ENCODE measurements around the gene ANKRD11.

The ANKRD11 gene

GRCh38 chr16:89450537-89450936 is 39.8 kb downstream of the ANKRD11 start:
- 100% methylated on average over 1 of the region's 5 CpGs for WGBS (ENCODE audit: extremely low coverage, insufficient coverage, insufficient read length)
- H3K79me2 ChIP-seq (ENCODE audit: control insufficient read depth, insufficient read depth, low read length, poor library complexity): peaks cover 33% of the 10 kb centered on the region

DNA sequence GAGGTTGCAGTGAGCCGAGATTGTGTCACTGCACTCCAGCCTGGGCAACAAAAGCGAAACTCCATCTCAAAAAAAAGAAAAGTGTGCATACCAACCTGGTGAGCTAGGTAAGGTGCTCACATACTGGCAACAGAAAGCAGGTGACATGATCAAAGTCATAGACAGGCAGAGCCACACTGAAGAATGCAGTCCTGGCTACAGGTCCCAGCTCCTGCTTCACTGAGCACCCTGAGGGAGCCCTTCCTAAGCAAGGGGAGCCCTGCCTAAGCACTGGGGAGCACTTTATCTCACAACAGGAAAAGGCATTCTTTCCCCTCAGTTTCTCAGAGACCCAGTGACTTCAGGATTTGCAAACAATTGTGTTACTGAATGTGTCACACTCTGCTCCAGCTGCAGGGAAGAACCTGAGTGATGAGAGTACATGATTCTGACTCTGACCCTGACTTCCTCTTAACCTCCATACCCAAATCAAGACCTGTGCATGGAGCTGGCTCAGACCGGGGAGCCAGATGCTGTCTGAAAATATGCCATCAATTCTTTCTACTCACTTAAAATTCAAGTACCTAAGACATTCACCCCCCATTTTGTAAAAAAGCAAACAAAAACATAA is 40.5 kb downstream of the ANKRD11 start:
- WGBS (ENCODE audit: extremely low coverage, insufficient coverage, insufficient read length): no CpG with 5 or more reads among the region's 3 CpGs
- no peaks in the 10 kb centered on the region for H3K79me1 ChIP-seq (ENCODE audit: low read length)
- no peak overlapping the region for H3K14ac ChIP-seq (ENCODE audit: low read length)
- no peak overlapping the region for H3K4me3 ChIP-seq (ENCODE audit: low read depth, low read length)
- no peaks in the 10 kb centered on the region for H3K27me3 ChIP-seq (ENCODE audit: insufficient read depth, low read length)
- no peaks in the 10 kb centered on the region for H3K36me3 ChIP-seq (ENCODE audit: control insufficient read depth in 1 of 2, insufficient read depth in 2 of 2, low read length in 2 of 2)
- no peak overlapping the region for H3K23ac ChIP-seq (ENCODE audit: low read length)
- H3K79me2 ChIP-seq (ENCODE audit: control insufficient read depth, insufficient read depth, low read length, poor library complexity): peaks cover 38% of the 10 kb centered on the region
- no peak overlapping the region for H4K91ac ChIP-seq (ENCODE audit: low read depth, low read length)
- no peak overlapping the region for H3K9ac ChIP-seq (ENCODE audit: low read length)
- no peak overlapping the region for H3K18ac ChIP-seq (ENCODE audit: low read length)
- no peak overlapping the region for H4K12ac ChIP-seq (ENCODE audit: low read depth, low read length)
- no peak overlapping the region for H3K27ac ChIP-seq (ENCODE audit: low read depth, low read length)
- no peak overlapping the region for H2BK5ac ChIP-seq (ENCODE audit: low read depth, low read length, poor library complexity)
- H2AK5ac ChIP-seq (ENCODE audit: low read length): no peak overlapping the region
- H3K4ac ChIP-seq (ENCODE audit: low read depth, low read length): peak overlapping the region; percentile 94
- H3K4me2 ChIP-seq (ENCODE audit: low read length): no peak overlapping the region
- no peak overlapping the region for H2AFZ ChIP-seq (ENCODE audit: insufficient read depth, low read length, poor library complexity)
- H3K4me1 ChIP-seq (ENCODE audit: control insufficient read depth in 1 of 2, insufficient read depth in 2 of 2, low read length in 2 of 2): peaks cover 14 to 16% of the 10 kb centered on the region in 2 experiments
- no peak overlapping the region for H2BK12ac ChIP-seq (ENCODE audit: low read length)
- DNase-seq: peak; percentile 54 to 83
- no peak overlapping the region for H2BK120ac ChIP-seq (ENCODE audit: insufficient read depth, low read length, poor library complexity)
- no peak overlapping the region for H4K8ac ChIP-seq (ENCODE audit: low read depth, low read length)
- peaks cover 2% of the 10 kb centered on the region for H3K9me3 ChIP-seq (ENCODE audit: insufficient read depth, low read depth, low read length)

More at GRCh38 chr16:89450537-89450936, 39.8 kb downstream of the ANKRD11 start:
- no peak for DNase-seq
- Histone ChIP-seq H3K4me2 (ENCODE audit: low read length) (no peak overlapping the region), H3K23ac (ENCODE audit: low read length) (no peak overlapping the region), H2AK5ac (ENCODE audit: low read length) (no peak overlapping the region), H3K9ac (ENCODE audit: low read length) (no peak overlapping the region), H3K14ac (ENCODE audit: low read length) (no peak overlapping the region), H2BK5ac (ENCODE audit: low read depth, low read length, poor library complexity) (no peak overlapping the region), H4K91ac (ENCODE audit: low read depth, low read length) (no peak overlapping the region), H4K8ac (ENCODE audit: low read depth, low read length) (no peak overlapping the region), H2AFZ (ENCODE audit: insufficient read depth, low read length, poor library complexity) (no peak overlapping the region), H2BK12ac (ENCODE audit: low read length) (no peak overlapping the region), H3K9me3 (ENCODE audit: insufficient read depth, low read depth, low read length) (peaks cover 2% of the 10 kb centered on the region), H3K27me3 (ENCODE audit: insufficient read depth, low read length) (no peaks in the 10 kb centered on the region), H3K4ac (ENCODE audit: low read depth, low read length) (peak overlapping the region; percentile 55), H3K27ac (ENCODE audit: low read depth, low read length) (no peak overlapping the region), H4K12ac (ENCODE audit: low read depth, low read length) (no peak overlapping the region), H3K4me3 (ENCODE audit: low read depth, low read length) (no peak overlapping the region), H3K79me1 (ENCODE audit: low read length) (no peaks in the 10 kb centered on the region), H3K36me3 (ENCODE audit: control insufficient read depth in 1 of 2, insufficient read depth in 2 of 2, low read length in 2 of 2) (no peaks in the 10 kb centered on the region), H3K4me1 (ENCODE audit: control insufficient read depth in 1 of 2, insufficient read depth in 2 of 2, low read length in 2 of 2) (peaks cover 13 to 15% of the 10 kb centered on the region in 2 experiments), H3K18ac (ENCODE audit: low read length) (no peak overlapping the region), H2BK120ac (ENCODE audit: insufficient read depth, low read length, poor library complexity) (no peak overlapping the region)

DNA sequence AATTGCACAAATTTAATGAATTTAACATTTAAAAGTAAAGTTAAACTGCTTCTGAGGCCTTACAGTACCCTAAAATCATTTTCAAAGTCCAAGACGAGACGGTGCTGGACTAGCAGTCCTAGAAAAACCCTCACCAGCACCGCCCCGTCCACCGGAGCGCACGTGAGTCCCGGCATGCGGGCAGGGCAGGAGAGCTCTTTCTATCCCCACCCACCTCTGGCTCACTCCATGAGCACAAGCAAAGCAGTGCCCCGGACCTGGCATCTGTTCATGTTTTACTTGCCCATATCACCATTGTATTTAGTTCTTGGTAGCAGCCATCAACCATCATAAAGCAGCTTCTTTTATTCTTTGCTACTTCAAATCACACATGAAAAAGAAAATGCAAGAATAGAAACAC is 41.7 kb downstream of the ANKRD11 start:
- Histone ChIP-seq H3K23ac (ENCODE audit: low read length) (no peak overlapping the region), H4K8ac (ENCODE audit: low read depth, low read length) (no peak overlapping the region), H4K91ac (ENCODE audit: low read depth, low read length) (no peak overlapping the region), H3K4me2 (ENCODE audit: low read length) (no peak overlapping the region), H3K27me3 (ENCODE audit: insufficient read depth, low read length) (no peaks in the 10 kb centered on the region), H3K9me3 (ENCODE audit: insufficient read depth, low read depth, low read length) (peaks cover 2% of the 10 kb centered on the region), H3K79me2 (ENCODE audit: control insufficient read depth, insufficient read depth, low read length, poor library complexity) (peaks cover 34% of the 10 kb centered on the region), H2BK120ac (ENCODE audit: insufficient read depth, low read length, poor library complexity) (no peak overlapping the region), H2BK12ac (ENCODE audit: low read length) (no peak overlapping the region), H2BK5ac (ENCODE audit: low read depth, low read length, poor library complexity) (no peak overlapping the region), H3K14ac (ENCODE audit: low read length) (no peak overlapping the region), H3K9ac (ENCODE audit: low read length) (no peak overlapping the region), H3K18ac (ENCODE audit: low read length) (no peak overlapping the region), H3K4me1 (ENCODE audit: control insufficient read depth in 1 of 2, insufficient read depth in 2 of 2, low read length in 2 of 2) (peaks cover 11 to 14% of the 10 kb centered on the region in 2 experiments), H4K12ac (ENCODE audit: low read depth, low read length) (no peak overlapping the region), H3K4ac (ENCODE audit: low read depth, low read length) (peak overlapping the region; percentile 100), H2AK5ac (ENCODE audit: low read length) (no peak overlapping the region), H3K27ac (ENCODE audit: low read depth, low read length) (no peak overlapping the region), H2AFZ (ENCODE audit: insufficient read depth, low read length, poor library complexity) (no peak overlapping the region), H3K36me3 (ENCODE audit: control insufficient read depth in 1 of 2, insufficient read depth in 2 of 2, low read length in 2 of 2) (no peaks in the 10 kb centered on the region), H3K4me3 (ENCODE audit: low read depth, low read length) (no peak overlapping the region), H3K79me1 (ENCODE audit: low read length) (no peaks in the 10 kb centered on the region)
- no CpG with 5 or more reads among the region's 10 CpGs for WGBS (ENCODE audit: extremely low coverage, insufficient coverage, insufficient read length)
- DNase-seq: peak; percentile 75 to 81

DNA sequence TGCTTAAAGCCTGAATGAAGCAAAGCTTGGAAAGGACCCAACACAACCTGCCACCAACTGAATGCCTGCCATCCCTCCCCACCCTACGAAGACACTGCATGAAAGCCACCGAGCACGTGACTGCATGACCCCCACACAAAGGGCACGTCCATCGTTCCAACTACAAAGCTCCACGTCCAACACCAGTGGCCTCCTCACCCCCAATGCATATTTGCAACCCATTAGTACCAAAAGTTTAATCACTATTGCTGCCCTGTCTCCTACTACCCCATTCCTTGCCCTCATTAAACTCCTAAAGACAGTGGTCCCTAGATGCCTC is 43.4 kb downstream of the ANKRD11 start:
- H2BK5ac ChIP-seq (ENCODE audit: low read depth, low read length, poor library complexity): no peak overlapping the region
- no peak overlapping the region for H4K12ac ChIP-seq (ENCODE audit: low read depth, low read length)
- H3K4me3 ChIP-seq (ENCODE audit: low read depth, low read length): no peak overlapping the region
- H2AFZ ChIP-seq (ENCODE audit: insufficient read depth, low read length, poor library complexity): peak overlapping the region; percentile 15
- H3K79me1 ChIP-seq (ENCODE audit: low read length): peaks cover 3% of the 10 kb centered on the region
- no peak overlapping the region for H3K23ac ChIP-seq (ENCODE audit: low read length)
- H4K8ac ChIP-seq (ENCODE audit: low read depth, low read length): no peak overlapping the region
- no CpG with 5 or more reads among the region's 6 CpGs for WGBS (ENCODE audit: extremely low coverage, insufficient coverage, insufficient read length)
- peaks cover 34% of the 10 kb centered on the region for H3K79me2 ChIP-seq (ENCODE audit: control insufficient read depth, insufficient read depth, low read length, poor library complexity)
- H3K14ac ChIP-seq (ENCODE audit: low read length): no peak overlapping the region
- no peak overlapping the region for H3K27ac ChIP-seq (ENCODE audit: low read depth, low read length)
- no peak overlapping the region for H3K18ac ChIP-seq (ENCODE audit: low read length)
- no peak overlapping the region for H2BK120ac ChIP-seq (ENCODE audit: insufficient read depth, low read length, poor library complexity)
- DNase-seq: no peak
- no peak overlapping the region for H3K9ac ChIP-seq (ENCODE audit: low read length)
- no peak overlapping the region for H2BK12ac ChIP-seq (ENCODE audit: low read length)
- peak overlapping the region; percentile 93 for H3K4ac ChIP-seq (ENCODE audit: low read depth, low read length)
- no peak overlapping the region for H4K91ac ChIP-seq (ENCODE audit: low read depth, low read length)
- H3K4me1 ChIP-seq (ENCODE audit: control insufficient read depth in 1 of 2, insufficient read depth in 2 of 2, low read length in 2 of 2): peaks cover 20 to 22% of the 10 kb centered on the region in 2 experiments
- H2AK5ac ChIP-seq (ENCODE audit: low read length): no peak overlapping the region
- H3K4me2 ChIP-seq (ENCODE audit: low read length): no peak overlapping the region
- peaks cover 2% of the 10 kb centered on the region for H3K9me3 ChIP-seq (ENCODE audit: insufficient read depth, low read depth, low read length)
- no peaks in the 10 kb centered on the region for H3K27me3 ChIP-seq (ENCODE audit: insufficient read depth, low read length)
- no peaks in the 10 kb centered on the region for H3K36me3 ChIP-seq (ENCODE audit: control insufficient read depth in 1 of 2, insufficient read depth in 2 of 2, low read length in 2 of 2)

All from trophoblast cell (in vitro differentiated cells and primary cell).